Inferior parietal cortex (tissue), 1 donor: ENCODE data around the gene ASGR1.
A peak's percentile ranks its signal among the peaks of the same experiment; 100 is the strongest.

Experiments
- DNase-seq: peaks from one replicate; pipeline ENCODE4 v3.0.0-alpha.2; 2016; ENCODE audit errors: extremely low spot score

The ASGR1 gene

DNA sequence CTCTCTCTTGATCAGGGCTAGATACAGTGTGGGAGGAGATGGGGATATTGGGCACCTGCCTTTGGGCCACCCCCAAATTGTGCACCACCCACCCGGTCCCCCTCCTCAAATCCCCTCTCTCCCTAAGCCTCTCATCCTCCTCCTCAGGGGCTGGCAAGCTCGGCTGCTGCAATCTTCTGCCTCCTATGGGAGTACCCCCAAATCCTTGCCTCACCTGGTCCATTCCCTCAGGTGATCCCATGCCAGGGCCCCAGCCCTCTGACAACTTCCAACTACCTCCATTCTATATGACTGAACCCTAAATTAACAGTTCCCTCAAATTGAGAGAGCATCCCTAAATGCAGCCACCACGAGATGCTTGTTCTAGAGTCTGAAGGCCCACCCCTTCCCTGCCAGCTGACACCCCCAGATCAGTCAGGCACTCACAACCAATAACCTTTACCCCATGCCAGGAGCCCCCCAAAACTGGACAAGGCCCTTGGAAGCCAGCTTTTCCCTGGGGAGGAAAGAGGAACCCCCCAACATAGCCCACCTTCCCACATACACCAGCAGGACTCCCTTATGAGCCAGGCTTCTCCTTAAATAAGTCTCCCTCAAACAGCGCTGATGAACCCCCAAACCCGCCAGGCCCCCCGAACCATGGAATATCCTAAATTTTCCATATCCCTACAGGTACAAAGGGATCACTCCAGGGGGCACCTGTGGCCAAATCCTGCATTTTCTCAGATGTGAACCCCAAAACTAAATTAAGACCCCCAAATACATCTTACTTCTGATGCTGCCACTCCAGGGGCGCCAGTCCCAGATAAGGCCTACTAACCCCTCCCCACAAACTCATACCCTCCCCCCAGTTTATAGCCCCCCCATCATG lies 37.3 kb upstream of the ASGR1 start:
- no peak for DNase-seq

DNA sequence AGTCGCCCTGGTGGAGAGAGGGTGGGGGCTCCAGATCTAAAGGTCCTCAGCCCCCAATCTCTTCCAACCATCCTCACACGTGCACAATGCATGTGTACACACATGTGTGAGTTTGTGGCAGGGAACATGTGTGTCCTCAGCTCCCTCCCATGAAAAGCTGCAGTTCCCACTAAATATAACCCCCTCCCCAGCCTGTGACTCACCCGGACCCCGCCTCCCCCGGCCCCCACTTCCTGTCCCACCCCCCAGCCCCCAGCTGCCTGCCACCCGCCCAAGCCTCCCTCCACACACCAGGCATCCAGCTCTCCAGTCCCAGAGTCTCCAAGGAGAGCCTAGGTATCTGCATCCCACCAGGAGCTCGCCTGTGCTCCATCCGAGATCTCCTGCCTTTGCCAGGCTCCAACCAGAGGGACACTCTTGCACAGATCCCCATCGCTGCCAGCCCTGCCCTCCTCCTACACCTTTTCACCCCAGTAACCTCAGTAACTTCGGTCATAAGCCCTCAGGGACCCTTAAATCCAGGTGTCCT lies 36.5 kb upstream of the ASGR1 start:
- no peak for DNase-seq

DNA sequence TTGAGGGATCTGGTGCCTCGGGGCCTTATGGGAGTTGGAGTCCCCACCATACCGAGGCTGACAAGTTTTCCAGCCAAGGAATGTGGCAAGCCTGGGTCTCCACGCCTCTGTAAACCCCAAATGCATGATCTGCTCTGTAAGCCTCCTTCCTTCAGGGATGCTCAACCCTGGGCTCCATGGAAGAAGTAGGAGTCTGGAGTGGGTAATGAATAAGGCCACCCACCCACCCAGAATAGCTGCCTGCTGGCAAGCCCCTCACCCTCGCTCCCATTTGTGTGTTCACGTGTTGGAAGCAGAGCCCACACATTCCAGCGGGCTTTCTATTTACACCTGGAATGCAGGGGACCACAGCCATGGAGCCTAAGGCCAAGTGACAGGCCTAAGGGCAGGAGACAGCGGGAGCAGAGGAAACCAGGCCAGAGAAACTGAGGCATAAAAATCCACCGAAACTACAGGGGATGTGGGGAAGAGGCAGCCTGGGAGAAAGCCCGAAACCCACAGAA lies 36.0 kb upstream of the ASGR1 start:
- DNase-seq, result no peak

DNA sequence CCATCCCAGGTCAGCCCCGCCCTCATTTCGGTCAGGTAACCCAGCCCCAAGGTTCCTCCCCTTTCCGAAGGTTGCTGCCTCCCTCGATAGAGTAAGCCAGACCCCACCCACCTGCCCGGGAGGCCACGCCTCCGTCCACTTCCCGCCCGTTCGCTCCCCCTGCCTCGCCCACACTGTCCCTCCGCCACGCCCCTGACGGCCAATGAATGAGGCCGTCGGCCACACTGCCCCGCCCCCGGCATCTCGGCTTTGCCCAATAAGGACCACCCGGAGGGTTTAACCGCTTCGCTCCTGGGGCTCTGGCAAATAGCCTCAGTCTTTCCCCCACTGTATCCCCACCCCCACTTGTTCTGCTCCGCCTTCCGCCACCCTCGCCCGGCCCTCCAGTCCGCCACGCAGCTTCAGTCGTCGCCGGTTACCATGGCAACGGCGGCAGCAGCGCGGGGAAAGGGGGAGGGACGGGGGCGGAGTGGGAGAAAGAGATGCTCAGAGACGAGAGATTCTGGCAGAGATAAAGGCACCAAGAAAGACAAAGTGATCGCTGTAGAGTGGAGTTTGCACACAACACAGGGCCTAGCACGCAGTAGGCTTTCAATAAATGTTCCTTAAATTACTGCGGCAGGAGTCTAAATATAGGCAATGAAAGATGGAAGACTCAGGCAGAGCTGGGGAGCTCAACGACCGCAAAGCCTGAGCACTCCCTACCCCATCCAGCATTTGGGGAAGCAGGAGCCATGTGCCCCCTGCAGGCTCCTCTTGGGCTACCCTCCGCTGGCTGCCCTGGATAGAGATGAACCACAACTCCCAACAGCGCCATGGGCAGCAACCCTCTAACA lies 35.3 kb upstream of the ASGR1 start:
- DNase-seq, result peak; percentile 94

DNA sequence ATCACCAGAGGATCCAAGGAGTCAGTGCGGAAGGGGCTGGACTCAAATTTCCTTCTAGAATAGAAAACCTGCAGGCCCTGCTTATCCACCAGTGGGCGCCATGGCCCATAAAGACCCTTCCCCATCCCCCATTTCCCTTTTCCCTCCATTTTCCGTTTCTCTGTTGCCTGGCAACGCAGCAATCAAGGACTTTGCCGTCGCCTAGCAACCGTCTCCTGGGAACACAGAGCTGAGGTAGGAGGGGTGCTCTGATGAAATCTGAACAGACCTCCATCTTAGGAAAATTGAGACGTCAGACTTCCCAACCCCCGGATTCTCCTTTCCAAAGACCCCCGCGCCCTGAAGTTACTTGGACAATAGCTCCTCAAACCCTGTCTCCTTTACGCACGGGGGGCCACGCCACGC lies 34.7 kb upstream of the ASGR1 start:
- peak; percentile 77 for DNase-seq

DNA sequence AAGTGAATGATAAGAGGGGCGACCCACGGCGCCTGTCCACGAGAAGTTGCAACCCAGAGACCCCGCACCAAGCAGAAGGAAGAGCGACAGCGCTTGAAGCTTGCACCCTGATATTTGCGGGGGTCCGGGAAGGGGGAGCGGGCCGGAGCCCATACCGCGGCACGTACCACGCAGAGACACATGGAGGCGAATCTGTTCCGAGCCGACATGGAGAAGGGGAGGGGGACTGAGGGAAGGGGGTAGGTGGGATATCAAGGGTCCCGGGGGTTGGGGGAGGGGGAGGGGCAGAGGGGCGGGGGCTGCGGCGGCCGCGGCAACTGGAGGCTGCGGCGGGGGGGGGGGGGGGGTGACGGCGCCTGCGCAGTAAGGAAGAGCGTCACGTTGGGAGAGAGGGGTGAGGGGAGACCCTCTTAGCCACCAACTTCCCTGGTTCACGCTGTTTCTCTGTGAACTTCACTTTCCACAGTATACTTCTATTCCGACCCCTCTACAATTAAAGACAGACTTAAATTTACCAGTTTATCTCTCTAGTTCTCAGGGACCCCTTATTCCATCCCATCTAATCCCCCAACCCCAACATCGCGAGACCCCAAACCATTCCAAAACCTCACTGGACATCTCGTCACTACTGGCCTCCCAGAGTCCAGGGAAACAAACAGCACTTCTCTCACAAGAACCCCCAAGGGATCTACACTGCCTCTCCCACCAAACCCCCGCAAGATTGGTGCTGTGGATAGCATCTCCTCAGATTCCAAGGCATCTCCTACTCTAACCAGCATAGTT lies 32.5 kb upstream of the ASGR1 start:
- DNase-seq, result no peak

DNA sequence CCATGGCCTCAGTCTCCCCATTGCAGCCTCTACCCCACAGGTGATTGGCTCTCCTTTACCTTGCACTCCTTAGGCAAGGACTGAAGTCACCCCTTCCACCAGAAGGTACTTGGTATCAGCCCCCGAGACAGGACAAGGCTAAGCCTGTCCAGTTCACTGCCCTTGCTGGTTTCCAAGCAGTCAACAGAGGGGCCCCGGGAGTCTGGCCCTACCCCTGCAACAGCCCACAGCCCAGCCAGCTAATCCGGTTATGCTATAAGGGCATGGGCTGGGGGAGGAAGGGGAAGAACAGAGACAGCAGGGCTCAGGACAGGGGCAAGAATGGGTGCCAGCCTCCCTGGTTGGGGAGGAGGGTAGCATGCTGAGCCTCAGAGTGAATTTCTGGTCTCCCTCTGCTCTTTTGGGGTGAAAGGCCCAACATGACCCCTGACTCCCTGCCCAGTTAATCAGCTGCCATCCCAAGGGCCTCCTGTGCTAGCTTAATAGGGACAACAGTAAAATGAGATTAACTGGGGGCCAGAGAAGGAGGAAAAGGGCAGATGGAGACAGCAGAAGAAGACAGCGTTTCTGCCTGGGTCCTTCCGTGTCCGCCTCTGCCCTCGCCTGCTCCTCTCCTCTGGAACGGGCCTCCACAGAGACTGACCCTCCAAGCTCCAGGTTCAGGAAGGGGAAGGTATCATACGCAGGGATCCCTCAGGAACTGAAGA lies 29.7 kb upstream of the ASGR1 start:
- no peak for DNase-seq

DNA sequence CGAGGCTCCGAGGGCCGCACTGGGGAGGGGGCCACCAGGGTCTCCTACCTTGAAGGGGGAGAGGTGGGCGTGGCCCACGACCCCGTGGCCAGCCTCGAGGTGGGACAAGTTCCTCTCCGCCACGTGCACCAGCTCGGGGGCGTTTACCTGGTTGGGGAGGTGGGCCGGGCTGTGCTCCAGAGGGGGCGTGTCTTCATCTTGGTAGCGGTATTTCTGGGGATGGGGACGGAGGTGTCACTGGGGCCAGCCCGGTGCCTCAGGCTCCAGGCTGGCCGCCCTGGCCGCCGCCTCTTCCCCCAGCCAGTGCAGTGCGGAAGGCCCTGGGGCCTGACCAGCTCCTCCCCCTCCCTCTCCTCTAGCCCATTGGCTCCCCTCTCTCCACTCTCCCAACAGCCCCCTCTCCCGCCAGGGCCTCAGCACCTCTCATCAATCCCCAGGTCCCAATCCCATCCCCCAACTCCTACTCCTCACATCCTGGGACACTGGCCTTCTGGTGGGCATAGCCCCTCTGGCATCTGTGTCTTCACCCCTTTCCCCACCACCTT lies 28.9 kb upstream of the ASGR1 start:
- DNase-seq, result no peak

DNA sequence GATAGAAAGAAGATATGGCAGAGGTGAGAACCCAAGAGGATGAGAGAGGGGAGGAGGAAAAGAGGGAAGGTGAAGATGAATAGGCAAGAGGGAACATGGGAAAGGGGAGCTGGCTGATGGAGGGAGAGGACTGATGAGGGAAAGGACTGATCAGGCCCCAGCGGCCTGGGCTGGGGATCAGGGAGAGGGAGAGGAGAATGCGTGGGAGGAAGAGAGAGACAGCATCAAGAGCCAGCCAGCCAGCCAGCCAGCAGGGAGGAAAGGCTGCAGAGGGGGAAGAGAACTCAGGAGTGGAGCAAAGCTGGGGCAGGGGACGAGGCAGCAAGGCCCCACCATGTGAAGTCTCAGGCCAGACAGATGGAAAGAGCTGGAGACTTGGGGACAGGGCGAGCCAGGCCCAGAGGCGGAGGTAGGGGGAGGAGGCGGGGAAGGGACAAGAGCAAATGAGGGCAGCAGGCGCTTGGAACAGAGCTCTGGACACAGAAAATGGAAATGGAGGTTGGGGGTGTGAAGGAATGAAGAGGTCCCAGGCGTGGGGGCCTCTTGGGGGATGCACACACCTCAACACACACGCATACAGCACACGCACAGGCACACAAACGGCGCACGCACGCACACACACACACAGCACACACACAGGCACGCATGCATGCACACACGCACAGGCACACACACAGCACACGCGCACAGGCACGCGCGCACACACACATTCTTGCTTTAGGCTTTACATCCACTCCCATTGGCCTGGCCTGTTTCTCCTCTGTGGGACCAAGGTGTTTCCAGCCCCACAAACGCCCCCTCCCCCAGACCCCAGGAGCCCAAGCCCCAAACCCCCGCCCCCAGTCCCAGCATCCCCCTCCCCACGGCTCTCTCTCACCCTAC lies 28.2 kb upstream of the ASGR1 start:
- DNase-seq, result no peak

DNA sequence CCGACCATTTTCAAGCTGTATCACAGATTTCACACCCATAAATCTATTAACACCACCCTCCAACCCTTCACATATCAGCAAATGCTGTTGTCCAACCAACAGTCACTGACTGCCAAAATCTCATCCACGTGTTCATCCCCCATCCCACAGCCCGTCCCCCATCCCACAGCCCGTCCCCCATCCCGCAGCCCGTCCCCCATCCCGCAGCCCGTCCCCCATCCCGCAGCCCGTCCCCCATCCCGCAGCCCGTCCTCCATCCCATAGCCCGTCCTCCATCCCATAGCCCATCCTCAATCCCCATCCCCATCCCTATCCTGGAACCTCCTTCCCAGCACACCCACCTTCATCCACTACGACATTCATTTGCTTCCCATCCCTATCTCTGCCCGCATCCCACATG lies 26.4 kb upstream of the ASGR1 start:
- no peak for DNase-seq

DNA sequence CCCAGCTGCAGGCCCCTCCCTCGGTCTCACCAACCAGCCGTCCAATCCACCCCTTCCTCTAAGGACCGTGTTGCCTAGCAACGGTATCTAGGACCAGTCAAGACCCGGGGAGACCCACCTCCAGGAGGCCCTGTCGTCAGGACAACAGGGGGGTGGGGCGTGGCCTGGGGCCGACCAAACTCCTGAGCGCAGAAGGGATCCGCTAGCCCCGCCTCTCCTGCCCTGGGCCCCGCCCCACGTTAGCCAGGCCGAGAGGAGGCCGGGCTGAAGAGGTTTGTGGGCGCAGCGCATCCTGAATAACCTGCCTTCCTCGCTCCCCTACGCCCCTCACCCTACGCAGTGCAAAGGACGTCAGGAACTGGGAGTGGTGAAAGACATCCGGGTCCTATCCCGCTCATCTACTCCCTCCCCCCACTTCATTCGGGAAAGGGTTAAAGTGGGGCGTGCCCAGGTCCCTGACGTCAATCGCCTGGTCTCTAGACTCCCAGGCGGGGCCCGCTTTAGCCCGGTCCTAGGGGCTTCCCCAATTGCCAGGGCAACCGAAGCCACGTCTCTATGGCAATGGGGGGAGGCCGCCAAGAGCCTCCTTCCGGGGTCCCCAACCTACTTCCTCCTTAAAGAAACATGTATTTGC lies 25.8 kb upstream of the ASGR1 start:
- DNase-seq, result peak; percentile 77

DNA sequence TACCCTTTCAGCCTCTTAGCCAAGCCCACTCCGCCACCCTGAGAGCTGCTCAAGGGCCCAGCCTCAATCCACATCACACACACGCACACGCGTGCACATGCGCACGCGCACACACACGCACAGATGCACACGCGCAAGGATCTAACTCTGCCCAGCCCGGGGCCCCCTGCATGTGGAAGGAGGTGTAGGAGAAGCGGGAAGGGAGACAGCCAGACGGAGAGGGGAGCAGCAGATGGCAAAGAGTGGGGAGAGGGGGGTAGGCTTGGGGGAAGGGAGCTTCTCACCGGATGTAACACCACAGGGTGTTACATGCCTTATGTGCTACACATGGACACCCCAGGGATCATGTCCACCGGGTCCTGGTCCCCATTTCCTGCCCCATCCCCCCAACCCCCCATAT lies 25.2 kb upstream of the ASGR1 start:
- no peak for DNase-seq

DNA sequence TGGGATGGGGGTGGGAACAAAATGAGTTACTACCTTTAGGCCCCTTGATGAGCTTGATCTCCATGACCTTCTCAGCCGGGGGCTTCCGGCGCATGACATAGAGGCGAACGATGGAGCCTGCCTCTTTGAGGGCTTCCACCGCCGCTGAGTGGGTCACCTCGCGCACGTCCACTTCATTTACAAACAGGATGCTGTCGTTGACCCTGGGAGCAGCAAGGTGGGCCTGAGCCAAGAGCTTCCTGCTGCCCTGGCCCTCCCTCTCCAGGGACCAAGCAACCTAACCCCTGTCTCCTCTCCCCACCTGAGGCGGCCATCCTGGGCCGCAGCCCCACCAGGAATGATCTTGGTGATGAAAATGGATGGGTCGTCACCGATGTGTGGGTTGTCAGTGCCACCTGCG lies 24.2 kb upstream of the ASGR1 start:
- no peak for DNase-seq

DNA sequence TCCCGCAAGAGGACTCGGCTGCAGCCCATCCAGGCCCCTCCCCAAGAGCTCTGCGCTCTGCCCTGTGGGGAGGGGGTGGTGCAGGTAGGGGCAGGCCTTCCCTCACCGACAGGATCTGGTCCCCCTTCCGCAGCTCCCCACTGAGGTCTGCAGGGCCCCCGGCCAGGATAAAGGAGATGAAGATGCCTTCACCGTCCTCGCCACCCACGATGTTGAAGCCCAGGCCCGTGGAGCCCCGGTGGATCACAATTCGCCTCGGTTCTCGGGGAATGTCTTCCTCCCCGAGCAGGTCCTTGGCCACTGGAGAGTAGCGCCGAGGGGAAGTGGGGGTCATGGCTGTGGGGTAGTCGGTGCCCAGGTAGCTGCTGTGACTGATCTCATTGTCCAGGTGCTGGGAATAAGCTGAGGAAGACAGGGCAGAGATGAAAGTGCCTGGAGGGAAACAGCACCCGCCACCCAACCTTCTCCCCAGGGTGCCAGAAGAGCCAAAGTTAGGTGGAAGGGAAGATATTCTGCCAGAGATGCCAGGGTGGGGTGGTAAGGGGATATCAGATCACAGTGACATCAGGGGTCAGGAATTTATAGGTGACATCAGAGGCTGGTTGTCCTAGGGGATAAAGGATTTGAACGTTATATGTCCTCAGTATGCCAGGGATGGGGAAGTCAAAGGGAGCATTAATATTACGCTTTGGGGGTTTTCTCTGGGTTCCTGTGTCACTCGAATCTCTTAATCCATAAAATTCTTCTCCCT lies 17.7 kb upstream of the ASGR1 start:
- no peak for DNase-seq

DNA sequence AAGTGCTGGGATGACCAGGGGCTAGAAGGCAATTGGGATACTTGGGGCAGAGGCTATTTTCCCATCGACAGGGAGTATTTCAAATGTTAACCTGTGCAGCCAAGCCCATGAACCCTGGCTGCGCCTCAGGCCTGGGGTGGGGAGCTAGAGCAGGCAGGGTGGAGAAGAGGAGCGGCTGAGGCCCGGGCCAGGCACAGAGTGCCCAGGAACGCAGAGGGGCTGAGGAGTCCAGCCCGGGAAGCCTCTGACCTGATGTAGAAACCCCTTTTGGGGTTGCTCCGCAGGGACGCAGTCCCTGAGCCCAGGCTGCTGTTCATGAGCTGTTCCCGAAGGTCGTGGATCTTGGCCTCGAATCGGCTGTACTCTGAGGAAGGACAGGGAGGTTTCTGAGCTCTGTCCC lies 16.8 kb upstream of the ASGR1 start:
- DNase-seq, result no peak

DNA sequence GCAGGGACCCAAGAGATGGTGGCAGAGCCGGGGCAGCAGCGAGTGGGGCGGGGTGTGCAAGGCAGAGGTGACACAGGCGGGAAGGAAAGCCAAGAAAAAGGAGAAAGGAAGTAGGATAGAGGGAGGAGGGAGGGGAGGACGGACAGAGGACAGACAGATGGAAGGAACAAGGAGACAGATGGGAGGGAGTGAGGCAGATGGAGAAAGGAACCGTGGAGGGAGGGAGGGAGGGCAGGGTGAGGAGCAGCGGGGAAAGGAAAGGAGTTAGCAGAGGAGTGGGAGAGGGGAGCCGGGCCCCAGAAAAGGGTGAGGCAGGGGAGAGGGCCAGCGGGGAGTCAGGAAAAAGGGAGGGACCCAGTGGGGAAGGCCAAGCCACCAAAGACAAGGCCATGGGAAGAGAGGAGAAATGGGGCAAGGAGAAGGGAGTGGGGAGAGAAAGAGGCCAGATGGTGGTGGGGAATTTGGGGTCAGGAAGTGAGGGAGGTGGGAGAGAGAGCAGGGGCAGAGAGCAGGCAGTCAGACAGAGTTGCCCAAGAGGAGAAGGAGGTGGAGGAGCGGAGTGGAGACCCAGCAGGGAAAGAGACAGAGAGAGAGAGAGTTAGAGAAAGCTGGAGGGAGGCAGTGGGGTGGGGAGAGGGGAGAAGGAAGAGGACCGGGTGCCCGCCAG lies 13.2 kb upstream of the ASGR1 start:
- DNase-seq, result no peak

DNA sequence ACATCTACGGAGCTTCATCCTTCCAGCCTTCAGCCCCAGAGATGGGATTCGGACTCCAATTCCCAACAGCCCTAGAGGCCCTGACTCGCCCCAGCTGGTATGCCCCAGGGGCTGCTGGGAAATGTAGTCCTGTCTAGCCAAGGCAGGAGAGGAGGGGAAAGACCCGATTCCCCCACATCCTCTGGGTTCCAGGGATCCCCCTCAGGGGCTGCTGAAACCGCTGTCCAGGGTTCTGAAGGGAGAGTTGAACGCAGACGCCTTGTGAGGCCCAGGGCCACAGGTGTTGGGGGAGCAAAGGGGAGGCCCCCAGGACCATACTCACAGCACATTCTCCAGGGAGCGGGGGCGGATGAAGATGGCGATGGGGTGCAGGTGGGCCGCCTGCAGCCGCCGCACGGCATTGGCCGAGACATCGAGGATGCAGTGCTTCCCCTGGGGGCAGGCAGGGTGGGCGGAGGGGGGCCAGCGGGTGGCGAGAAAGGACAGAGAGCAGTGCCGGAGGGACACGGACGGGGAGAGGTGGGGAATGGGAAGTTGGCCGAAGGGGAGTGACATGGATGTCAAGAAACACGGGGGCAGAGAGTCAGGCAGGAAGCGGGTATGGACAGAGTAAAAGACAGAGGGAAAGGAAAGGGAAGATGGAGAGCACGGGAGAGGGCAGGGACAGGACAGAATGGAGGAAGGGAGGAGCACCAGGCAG lies 12.6 kb upstream of the ASGR1 start:
- DNase-seq, result peak; percentile 42
